A673 (cell line): Measurements from ENCODE around the gene GBF1. TPM values are rescaled to one million over a fixed set of nuclear protein-coding genes. Genes with fewer than 3 reads are reported as not detected.

Source experiments
- BruUV-seq: library from RNA; stranded (reverse); fragments of 400-500 nt; replicated peaks from 2 replicates; lab custom pipeline; 2021; lab: Mats Ljungman, UMichigan
- CTCF ChIA-PET: fragments of 300-600 bp; sonication (Branson Sonifier 250); formaldehyde crosslinking; loops from one replicate; lab custom pipeline; 2022; ENCODE audit warnings: antibody characterized with exemption; lab: Charles Lee
- POLR2A ChIA-PET: fragments of 300-600 bp; sonication (Branson Sonifier 250); formaldehyde crosslinking; loops from one replicate; lab custom pipeline; 2022; ENCODE audit warnings: antibody characterized with exemption; ENCODE audit not compliant: low non-redundant PET; lab: Charles Lee
- DNase-seq: peaks from one replicate; pipeline ENCODE4 v3.0.0-alpha.2; 2015; ENCODE audit warnings: low spot score
- H3K27ac ChIP-seq: fragments of 200-600 bp; sonication (generic); 2 replicates; pipeline ENCODE4 v1.5.1; 2016; ENCODE audit warnings: mixed run types, low read depth, mild to moderate bottlenecking, mixed read lengths, antibody characterized with exemption, low read length; ENCODE audit not compliant: poor library complexity, severe bottlenecking
- H3K27me3 ChIP-seq: fragments of 200-600 bp; sonication (generic); replicated peaks from 2 replicates; pipeline ENCODE4 v1.6.1; 2017; ENCODE audit warnings: mixed run types, low read depth, mild to moderate bottlenecking, mixed read lengths, antibody characterized with exemption, low read length; ENCODE audit not compliant: insufficient read depth, poor library complexity
- H3K36me3 ChIP-seq: fragments of 200-600 bp; sonication (generic); 2 replicates; pipeline ENCODE4 v1.6.1; 2016; ENCODE audit warnings: mixed run types, mild to moderate bottlenecking, mixed read lengths, antibody characterized with exemption, low read length; ENCODE audit not compliant: insufficient read depth, poor library complexity, severe bottlenecking
- H3K4me1 ChIP-seq: fragments of 200-600 bp; sonication (generic); 2 replicates; pipeline ENCODE4 v1.6.1; 2017; ENCODE audit warnings: mixed run types, mild to moderate bottlenecking, mixed read lengths, antibody characterized with exemption, low read length; ENCODE audit not compliant: insufficient read depth, poor library complexity, severe bottlenecking
- H3K4me3 ChIP-seq: fragments of 200-600 bp; sonication (generic); 2 replicates; pipeline ENCODE4 v1.5.1; 2016; ENCODE audit warnings: low read depth, mixed run types, mild to moderate bottlenecking, mixed read lengths, low read length; ENCODE audit not compliant: poor library complexity, severe bottlenecking
- H3K9me3 ChIP-seq: fragments of 200-600 bp; sonication (generic); 2 replicates; pipeline ENCODE4 v1.6.1; 2016; ENCODE audit warnings: mixed run types, low read depth, mild to moderate bottlenecking, mixed read lengths, antibody characterized with exemption, low read length; ENCODE audit not compliant: poor library complexity, severe bottlenecking
- CTCF ChIP-seq: fragments of 300-800, 200-600 bp; sonication (generic); conservative IDR thresholded peaks from 2 replicates; pipeline ENCODE4 v1.5.1; 2017; ENCODE audit warnings: low read depth, mild to moderate bottlenecking, antibody characterized with exemption, low read length, moderate library complexity, mixed read lengths
- EZH2 ChIP-seq: fragments of 200-600 bp; sonication (generic); IDR thresholded peaks from 2 replicates; pipeline ENCODE4 v1.6.1; 2017; ENCODE audit warnings: borderline replicate concordance, low read depth, mild to moderate bottlenecking, mixed read lengths, antibody characterized with exemption, low read length; ENCODE audit not compliant: poor library complexity, severe bottlenecking
- intact Hi-C: fragments of 100-400 bp; cut with micrococcal nuclease; formaldehyde crosslinking; loops from one replicate; pipeline ENCODE4 v1.10.0; 2022; ENCODE audit not compliant: unreplicated experiment
- total RNA-seq: library from RNA; stranded (reverse); gene quantifications from 2 replicates; pipeline ENCODE4 v1.2.3, GENCODE V29; 2021

Gene GBF1
- total RNA-seq, 1 experiment from 2014 or later: 50.0 TPM

GRCh38 chr10:102416283-102416682, 171.0 kb downstream of the GBF1 start:
- CTCF ChIA-PET: no interaction called here

GRCh38 chr10:102416695-102417094, 171.4 kb downstream of the GBF1 start:
- no TSS peak for BruUV-seq
- intact Hi-C loops: no loop called here

More at GRCh38 chr10:102416283-102416682, 171.0 kb downstream of the GBF1 start:
- Histone ChIP-seq H3K9me3 (no peaks in the 10 kb centered on the region), H3K27me3 (no peaks in the 10 kb centered on the region), H3K4me3 (no peak overlapping the region), H3K36me3 (no peaks in the 10 kb centered on the region), H3K4me1 (peaks cover 6% of the 10 kb centered on the region), H3K27ac (no peak overlapping the region)
- intact Hi-C loops: no loop called here
- POLR2A ChIA-PET: no interaction called here
- BruUV-seq: no TSS peak
- DNase-seq: no peak
- TF ChIP-seq CTCF: no peak
- TF ChIP-seq EZH2: no peak

GRCh38 chr10:102418622-102419268, 173.4 kb downstream of the GBF1 start, which contains the start of gene PSD:
Gene PSD, minus strand, starts transcription at chr10:102418785. Its CDS starts 1,747 bp downstream, at chr10:102417038.
- Histone ChIP-seq H3K27ac (peak within 1 kb of the TSS; percentile 38), H3K36me3 (peaks cover 6% of the 10 kb centered on the region), H3K9me3 (no peaks in the 10 kb centered on the region), H3K27me3 (no peaks in the 10 kb centered on the region), H3K4me1 (peaks cover 16% of the 10 kb centered on the region), H3K4me3 (peak within 1 kb of the TSS; percentile 90)
- ChIA-PET POLR2A (no interaction called here), CTCF (no interaction called here)
- no TSS peak for BruUV-seq
- TF ChIP-seq EZH2: no peak
- TF ChIP-seq CTCF: no peak
- intact Hi-C loops: no loop called here
- DNase-seq: peak; percentile 80

More at GRCh38 chr10:102416695-102417094, 171.4 kb downstream of the GBF1 start:
- ChIA-PET POLR2A (no interaction called here), CTCF (no interaction called here)
- no peaks in the 10 kb centered on the region for H3K36me3 ChIP-seq
- no peaks in the 10 kb centered on the region for H3K27me3 ChIP-seq
- H3K4me3 ChIP-seq: no peak overlapping the region
- no peaks in the 10 kb centered on the region for H3K9me3 ChIP-seq
- H3K4me1 ChIP-seq: peaks cover 6% of the 10 kb centered on the region
- H3K27ac ChIP-seq: no peak overlapping the region
- TF ChIP-seq CTCF: no peak
- no peak for TF ChIP-seq EZH2
- DNase-seq: no peak
